ENCODE data around the gene PLEKHA4.
"Not testable (repeated sequence)": the region's sequence is repeated elsewhere in the genome, so short reads cannot be mapped to it uniquely, and the experiment has no call there.

Gene PLEKHA4

GRCh38 chr19:48795055-48795684, 73.2 kb downstream of the PLEKHA4 start:
- peak; percentile 95 for DNase-seq

GRCh38 chr19:48794291-48794690, 74.1 kb downstream of the PLEKHA4 start:
- no peak for DNase-seq

- DNase-seq = no peak
Measured at GRCh38 chr19:48793271-48793670, 75.1 kb downstream of the PLEKHA4 start.

GRCh38 chr19:48787331-48787730, 81.1 kb downstream of the PLEKHA4 start:
- DNase-seq = not testable (repeated sequence)

Measured in MV-4-11 (cell line).